H1 (cell line): ENCODE results near the gene RXRA. TPM values are rescaled to one million over a fixed set of nuclear protein-coding genes. Genes with fewer than 3 reads are reported as not detected.

Source experiments
- CTCF ChIA-PET: fragments of 300-600 bp; sonication (Branson Sonifier 250); formaldehyde crosslinking; loops from one replicate; lab custom pipeline; 2021; ENCODE audit not compliant: partially characterized antibody; lab: Charles Lee
- POLR2A ChIA-PET: fragments of 300-600 bp; sonication (Branson Sonifier 250); formaldehyde crosslinking; loops from one replicate; lab custom pipeline; 2021; ENCODE audit warnings: inconsistent platforms; ENCODE audit not compliant: partially characterized antibody; lab: Charles Lee
- DNase-seq, 2 experiments: peaks; one replicate each; pipeline versions ENCODE4 v3.0.0 to v3.0.0-alpha.2; 2010 to 2022; ENCODE audit warnings: low spot score in 2 of 2, low read depth in 1 of 2, mixed read lengths in 1 of 2
- FAIRE-seq: peaks from 2 replicates; lab custom pipeline; 2011; peaks lifted over from hg19 to GRCh38; lab: Jason Lieb, UNC
- H2AFZ ChIP-seq: 2 replicates; pipeline ENCODE4 v1.8.1; 2012; ENCODE audit warnings: low read length, inconsistent platforms
- H2AK5ac ChIP-seq: 2 replicates; pipeline ENCODE4 v1.6.1; 2013; ENCODE audit warnings: low read depth, low read length
- H2BK120ac ChIP-seq: replicated peaks from 2 replicates; pipeline ENCODE3; 2013; ENCODE audit warnings: low read depth, low read length, inconsistent platforms
- H2BK12ac ChIP-seq: 2 replicates; pipeline ENCODE4 v1.6.1; 2013; ENCODE audit warnings: low read depth, low read length
- H2BK15ac ChIP-seq: 2 replicates; pipeline ENCODE4 v1.6.1; 2013; ENCODE audit warnings: low read length
- H2BK20ac ChIP-seq: 2 replicates; pipeline ENCODE4 v1.6.1; 2013; ENCODE audit warnings: low read length
- H2BK5ac ChIP-seq: 2 replicates; pipeline ENCODE4 v1.6.1; 2013; ENCODE audit warnings: low read depth, low read length
- H3K14ac ChIP-seq: 2 replicates; pipeline ENCODE4 v1.6.1; 2013; ENCODE audit warnings: inconsistent platforms; ENCODE audit not compliant: insufficient read length
- H3K18ac ChIP-seq: 2 replicates; pipeline ENCODE4 v1.6.1; 2013; ENCODE audit warnings: low read length; ENCODE audit errors: extremely low read depth
- H3K23ac ChIP-seq: 2 replicates; pipeline ENCODE4 v1.6.1; 2013; ENCODE audit warnings: inconsistent platforms; ENCODE audit not compliant: insufficient read length
- H3K23me2 ChIP-seq: 2 replicates; pipeline ENCODE4 v1.6.1; 2013; ENCODE audit warnings: low read depth, low read length
- H3K27ac ChIP-seq: 2 replicates; pipeline ENCODE4 v1.6.1; 2011; ENCODE audit warnings: low read depth, low read length, inconsistent platforms
- H3K27me3 ChIP-seq, 4 experiments: replicated peaks in 1 of 4; 1 replicate in 1 of 4; 2 replicates in 3 of 4; pipeline versions ENCODE4 v1.6.1 to v1.8.1; 2011 to 2013; ENCODE audit warnings: low read length in 3 of 4, mild to moderate bottlenecking in 3 of 4, inconsistent platforms in 2 of 4, mixed read lengths in 2 of 4, moderate library complexity in 1 of 4; ENCODE audit not compliant: control insufficient read depth in 3 of 4, insufficient read depth in 3 of 4; ENCODE audit errors: extremely low read depth in 1 of 4
- H3K36me3 ChIP-seq, 4 experiments: 2 replicates each; pipeline versions ENCODE4 v1.6.1 to v1.8.1; 2011 to 2013; ENCODE audit warnings: mild to moderate bottlenecking in 4 of 4, low read length in 3 of 4, moderate library complexity in 2 of 4, control low read depth in 1 of 4, inconsistent platforms in 1 of 4; ENCODE audit not compliant: insufficient read depth in 4 of 4, control insufficient read depth in 2 of 4
- H3K4ac ChIP-seq: replicated peaks from 2 replicates; pipeline ENCODE3; 2013; ENCODE audit warnings: low read length, low read depth, mixed read lengths, inconsistent platforms; ENCODE audit not compliant: insufficient read length
- H3K4me1 ChIP-seq, 4 experiments: replicated peaks in 1 of 4; 1 replicate in 1 of 4; 2 replicates in 3 of 4; pipeline versions ENCODE4 v1.6.1 to v1.8.1; 2011 to 2013; ENCODE audit warnings: low read length in 3 of 4, inconsistent platforms in 2 of 4, mixed read lengths in 1 of 4; ENCODE audit not compliant: insufficient read depth in 4 of 4, control insufficient read depth in 3 of 4
- H3K4me2 ChIP-seq, 2 experiments: 2 replicates each; pipeline versions ENCODE4 v1.6.1 to v1.8.1; 2011 to 2013; ENCODE audit warnings: low read depth in 2 of 2, low read length in 2 of 2, control low read depth in 1 of 2, inconsistent platforms in 1 of 2, mild to moderate bottlenecking in 1 of 2; ENCODE audit not compliant: insufficient read depth in 1 of 2
- H3K4me3 ChIP-seq, 4 experiments: fragments of 200-600, 300-600 bp in 1 of 4; sonication (generic), shearing (Covaris generic), sonication (Bioruptor Twin) in 1 of 4; 2 replicates each; pipeline versions ENCODE4 v1.5.1 to v1.8.1; 2011 to 2016; ENCODE audit warnings: low read length in 4 of 4, low read depth in 3 of 4, control low read depth in 2 of 4, inconsistent platforms in 2 of 4, mild to moderate bottlenecking in 2 of 4, mixed read lengths in 1 of 4, moderate library complexity in 1 of 4; ENCODE audit not compliant: insufficient read depth in 2 of 4; ENCODE audit errors: extremely low read depth in 1 of 4
- H3K56ac ChIP-seq: replicated peaks from 2 replicates; pipeline ENCODE3; 2013; ENCODE audit warnings: low read depth, mild to moderate bottlenecking, mixed read lengths, low read length, inconsistent platforms; ENCODE audit not compliant: insufficient read length
- H3K79me1 ChIP-seq: 2 replicates; pipeline ENCODE4 v1.6.1; 2013; ENCODE audit warnings: low read depth, low read length, control low read depth
- H3K79me2 ChIP-seq, 2 experiments: 2 replicates each; pipeline versions ENCODE4 v1.6.1 to v1.8.1; 2012 to 2013; ENCODE audit warnings: low read length in 2 of 2, mild to moderate bottlenecking in 2 of 2, inconsistent platforms in 1 of 2; ENCODE audit not compliant: insufficient read depth in 2 of 2, control insufficient read depth in 1 of 2
- H3K9ac ChIP-seq, 4 experiments: replicated peaks in 1 of 4; 1 replicate in 1 of 4; 2 replicates in 3 of 4; pipeline versions ENCODE4 v1.6.1 to v1.8.1; 2011 to 2013; ENCODE audit warnings: low read depth in 3 of 4, low read length in 3 of 4, control low read depth in 2 of 4, mild to moderate bottlenecking in 2 of 4, moderate library complexity in 2 of 4, inconsistent platforms in 1 of 4; ENCODE audit errors: extremely low read depth in 1 of 4
- H3K9me3 ChIP-seq, 2 experiments: 2 replicates each; pipeline versions ENCODE4 v1.6.1 to v1.8.1; 2012 to 2013; ENCODE audit warnings: mild to moderate bottlenecking in 2 of 2, moderate library complexity in 2 of 2, control low read depth in 1 of 2, inconsistent platforms in 1 of 2, low read depth in 1 of 2, low read length in 1 of 2, mixed read lengths in 1 of 2; ENCODE audit not compliant: insufficient read depth in 2 of 2
- H4K20me1 ChIP-seq, 2 experiments: replicated peaks in 1 of 2; 2 replicates each; pipeline versions ENCODE3 to v1.8.1; 2011 to 2013; ENCODE audit warnings: inconsistent platforms in 2 of 2, low read length in 2 of 2, mild to moderate bottlenecking in 1 of 2; ENCODE audit not compliant: insufficient read depth in 2 of 2, control insufficient read depth in 1 of 2
- H4K5ac ChIP-seq: 2 replicates; pipeline ENCODE4 v1.6.1; 2013; ENCODE audit warnings: low read length, low read depth, mixed read lengths, inconsistent platforms; ENCODE audit not compliant: insufficient read length
- H4K8ac ChIP-seq: 2 replicates; pipeline ENCODE4 v1.8.0; 2013; ENCODE audit warnings: mild to moderate bottlenecking, moderate library complexity, low read length, inconsistent platforms; ENCODE audit not compliant: insufficient read depth; ENCODE audit errors: extremely low read depth
- H4K91ac ChIP-seq: replicated peaks from 2 replicates; pipeline ENCODE3; 2013; ENCODE audit warnings: low read length, mixed read lengths, inconsistent platforms; ENCODE audit not compliant: insufficient read length
- CHD2 ChIP-seq: IDR thresholded peaks from 2 replicates; pipeline ENCODE4 v1.6.1; 2012; ENCODE audit warnings: low read length, improper control_type of control experiment
- GTF2F1 ChIP-seq: IDR thresholded peaks from 2 replicates; pipeline ENCODE4 v1.6.1; 2012; ENCODE audit warnings: low read depth, low read length, improper control_type of control experiment, borderline replicate concordance
- MAX ChIP-seq: IDR thresholded peaks from 2 replicates; pipeline ENCODE4 v1.6.1; 2012; ENCODE audit warnings: inconsistent platforms
- WGBS, 2 experiments: shearing (Covaris generic) in 1 of 2; methylation state at CpG; one replicate each; pipeline versions ENCODE4 v1.1.6 to v1.1.7; 2013 to 2015; ENCODE audit warnings: low lambda C conversion rate in 2 of 2, mixed read lengths in 2 of 2, inconsistent platforms in 1 of 2, low coverage in 1 of 2, missing lambda C conversion rate in 1 of 2; ENCODE audit not compliant: insufficient replicate concordance in 2 of 2, insufficient coverage in 1 of 2, insufficient read length in 1 of 2; ENCODE audit errors: extremely low coverage in 1 of 2, missing lambda C conversion rate in 1 of 2; 5-methylcytosine and 5-hydroxymethylcytosine counted together
- polyA plus RNA-seq, 7 experiments: library from polyadenylated mRNA; depleted of rRNA in 3 of 7; stranded (reverse) in 5 of 7; unstranded in 2 of 7; fragments of >200 nt in 5 of 7; fragments of 200-250 nt in 2 of 7; gene quantifications; 1 replicate in 5 of 7; 2 replicates in 1 of 7; 4 replicates in 1 of 7; pipeline versions ENCODE4 v1.2.1 to v1.2.3, GENCODE V29; 2011 to 2013; ENCODE audit warnings: missing spikeins in 2 of 7, mixed read lengths in 2 of 7
- total RNA-seq: library from RNA; stranded (reverse); fragmentation: NEBNext Ultra II Directional; extraction: Animal tissue kit (Norgen Biotek cat#: 25700); gene quantifications from 2 replicates; pipeline ENCODE4 v1.2.1, GENCODE V29; 2021

The RXRA gene
- total and polyA plus RNA-seq, 2 of the 8 experiments (the other 6 are each of a cell fraction or from before 2014, with no cell fraction given): 9.8 to 29.4 TPM

DNA sequence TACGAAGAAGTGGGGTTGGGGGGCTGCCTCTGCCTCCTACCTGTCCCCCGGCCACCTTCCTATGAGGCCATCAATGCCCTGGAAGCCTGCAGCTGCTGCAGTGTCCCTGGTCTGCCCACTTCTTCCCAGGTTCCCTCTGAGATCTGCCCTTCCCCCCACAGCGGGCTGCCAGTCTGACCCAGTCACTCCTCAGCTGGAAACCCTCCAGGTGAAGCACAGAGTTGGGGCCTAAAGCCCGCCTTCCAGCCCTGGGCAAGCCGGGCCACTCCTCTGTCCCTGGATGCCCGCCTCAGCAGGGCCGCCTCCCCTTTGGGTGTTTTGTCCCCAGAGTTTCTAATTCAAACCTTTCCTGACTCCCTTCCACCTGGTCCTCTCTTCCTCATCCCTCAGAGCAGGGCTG, 137.0 kb downstream of the RXRA start:
- Histone ChIP-seq H3K4ac (no peak overlapping the region), H3K27ac (no peak overlapping the region), H2BK12ac (no peak overlapping the region), H2AK5ac (no peak overlapping the region), H3K79me2 (no peaks in the 10 kb centered on the region), H4K5ac (no peak overlapping the region), H4K20me1 (no peaks in the 10 kb centered on the region), H3K79me1 (no peaks in the 10 kb centered on the region), H3K9me3 (no peaks in the 10 kb centered on the region; a peak in 1 of 4 replicates), H2AFZ (no peak overlapping the region), H3K27me3 (no peaks in the 10 kb centered on the region), H3K4me1 (no peaks in the 10 kb centered on the region), H3K4me2 (no peak overlapping the region), H3K56ac (no peak overlapping the region), H3K23ac (no peak overlapping the region), H4K91ac (no peak overlapping the region), H2BK5ac (no peak overlapping the region), H3K36me3 (no peaks in the 10 kb centered on the region), H3K14ac (no peak overlapping the region), H2BK20ac (no peak overlapping the region), H2BK120ac (no peak overlapping the region), H2BK15ac (no peak overlapping the region), H3K9ac (no peak overlapping the region), H3K18ac (no peak overlapping the region), H3K23me2 (no peaks in the 10 kb centered on the region), H3K4me3 (no peak overlapping the region), H4K8ac (no peak overlapping the region)
- WGBS, 2 experiments: 87% methylated on average over 3 of the region's 7 CpGs; no CpG with 5 or more reads in 1 of the 2 experiments
- FAIRE-seq (no peak), DNase-seq (no peak)
- ChIA-PET POLR2A (interaction anchor here (1.6 kb wide), 1 partner anchor 10 kb away, joined by 3 read pairs; no protein-coding TSS in a partner anchor), CTCF (interaction anchor here (0.7 to 3.4 kb wide), 7 partner anchors 14 to 288 kb away, joined by 3 to 16 read pairs (median 3); no protein-coding TSS in a partner anchor)
- TF ChIP-seq CHD2 (no peak), GTF2F1 (no peak), MAX (no peak)
